HG03108 (cell line): ENCODE data around the gene TRIM24.
"Not testable (repeated sequence)": the region's sequence is repeated elsewhere in the genome, so short reads cannot be mapped to it uniquely, and the experiment has no call there.

Experiments
- ATAC-seq: cut with Tn5 transposase; IDR thresholded peaks from one replicate; pipeline ENCODE4 v1.9.1; 2021; ENCODE audit warnings: moderate library complexity; ENCODE audit not compliant: unreplicated experiment

Gene TRIM24

GRCh38 chr7:138459413-138460175 lies 465 bp upstream of the TRIM24 start:
- ATAC-seq = peak; percentile 74

GRCh38 chr7:138460649-138461607 lies 869 bp downstream of the TRIM24 start:
- peak; percentile 31 for ATAC-seq

- not testable (repeated sequence) for ATAC-seq
Observed at GRCh38 chr7:138463291-138463618, 3.2 kb downstream of the TRIM24 start.

- ATAC-seq = no peak
Observed at GRCh38 chr7:138465046-138465445, 5.0 kb downstream of the TRIM24 start.

GRCh38 chr7:138466069-138466756 lies 6.2 kb downstream of the TRIM24 start:
- peak; percentile 79 for ATAC-seq

- no peak for ATAC-seq
Observed at GRCh38 chr7:138468244-138469123, 8.4 kb downstream of the TRIM24 start.

GRCh38 chr7:138470391-138471157 lies 10.5 kb downstream of the TRIM24 start:
- ATAC-seq = no peak

- no peak for ATAC-seq
Observed at GRCh38 chr7:138472292-138473079, 12.4 kb downstream of the TRIM24 start.

- ATAC-seq = no peak
Observed at GRCh38 chr7:138475377-138475776, 15.3 kb downstream of the TRIM24 start.

GRCh38 chr7:138477081-138477578 lies 17.1 kb downstream of the TRIM24 start:
- no peak for ATAC-seq

- no peak for ATAC-seq
Observed at GRCh38 chr7:138477581-138477980, 17.5 kb downstream of the TRIM24 start.

GRCh38 chr7:138478499-138478908 lies 18.4 kb downstream of the TRIM24 start:
- peak; percentile 77 for ATAC-seq

- ATAC-seq = no peak
Observed at GRCh38 chr7:138480527-138480926, 20.5 kb downstream of the TRIM24 start.

GRCh38 chr7:138481447-138482380 lies 21.7 kb downstream of the TRIM24 start:
- ATAC-seq = no peak

GRCh38 chr7:138483531-138483930 lies 23.5 kb downstream of the TRIM24 start:
- ATAC-seq = no peak

GRCh38 chr7:138485508-138485907 lies 25.4 kb downstream of the TRIM24 start:
- not testable (repeated sequence) for ATAC-seq

- ATAC-seq = not testable (repeated sequence)
Observed at GRCh38 chr7:138489139-138489538, 29.1 kb downstream of the TRIM24 start.
